Skeletal muscle cell (primary cell): ENCODE results near the gene CCDC85B.
A peak's percentile ranks its signal among the peaks of the same experiment; 100 is the strongest.

Experiments used
- DNase-seq: peaks from one replicate; pipeline ENCODE4 v3.0.0-alpha.2; 2010; ENCODE audit warnings: low read depth
- H3K4me3 ChIP-seq: 2 replicates; pipeline ENCODE4 v1.5.1; 2011; ENCODE audit warnings: low read depth, mild to moderate bottlenecking, control low read depth, low read length, moderate library complexity

CCDC85B gene

DNA sequence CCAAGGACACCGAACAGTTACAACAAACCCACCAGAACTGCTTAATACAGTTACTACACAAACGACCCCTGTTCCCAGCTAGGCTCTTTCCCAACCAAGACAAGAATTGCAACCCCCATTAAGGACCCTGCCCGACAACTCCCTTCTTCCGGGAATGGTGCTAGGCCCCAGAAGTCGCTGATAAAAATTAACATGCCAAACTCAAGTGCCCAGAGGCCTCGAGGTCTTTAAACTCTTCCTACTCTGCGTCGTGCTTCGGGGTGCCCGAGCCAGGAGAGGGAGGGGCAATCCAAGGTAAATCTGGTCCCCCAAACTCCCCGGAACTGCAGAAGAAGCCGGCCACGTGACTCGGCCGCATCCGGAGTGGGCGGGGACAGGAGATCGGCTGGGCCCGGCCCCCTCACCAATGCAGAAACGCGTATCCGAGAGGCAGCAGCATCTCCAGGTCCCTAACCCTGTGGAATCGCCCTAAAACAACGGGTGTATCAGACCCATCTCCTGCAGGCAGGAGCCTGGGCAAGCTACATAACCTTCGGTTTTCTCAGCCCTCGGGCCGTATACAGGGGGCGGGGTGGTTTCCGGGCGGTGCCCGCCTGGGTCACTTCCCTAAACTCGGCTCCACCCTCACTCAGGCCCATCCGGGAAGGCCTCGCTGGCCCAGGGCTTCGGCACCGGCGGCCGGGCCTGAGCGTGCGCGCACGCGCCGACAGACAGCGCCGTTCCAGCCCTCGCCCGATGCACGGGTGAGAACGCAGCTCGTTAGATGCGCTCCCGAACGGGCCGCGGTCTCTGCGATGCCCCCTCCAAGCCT is 33.6 kb upstream of the CCDC85B start:
- H3K4me3 ChIP-seq, result peak overlapping the region; percentile 97
- DNase-seq, result no peak

- peak overlapping the region; percentile 97 for H3K4me3 ChIP-seq
- no peak for DNase-seq
These were observed 33.0 kb upstream of the CCDC85B start for GRCh38 chr11:65857500-65857852.

- peak within 1 kb of the TSS; percentile 97 for H3K4me3 ChIP-seq
- peak; percentile 93 for DNase-seq
These were observed 32.4 kb upstream of the CCDC85B start, which contains the start of gene CFL1 for GRCh38 chr11:65857853-65858680. Gene CFL1 (minus strand): TSS chr11:65858180. CDS start chr11:65858099, 81 bp downstream.

GRCh38 chr11:65858681-65859087 is 31.8 kb upstream of the CCDC85B start:
- DNase-seq, result no peak
- peak overlapping the region; percentile 97 for H3K4me3 ChIP-seq

DNA sequence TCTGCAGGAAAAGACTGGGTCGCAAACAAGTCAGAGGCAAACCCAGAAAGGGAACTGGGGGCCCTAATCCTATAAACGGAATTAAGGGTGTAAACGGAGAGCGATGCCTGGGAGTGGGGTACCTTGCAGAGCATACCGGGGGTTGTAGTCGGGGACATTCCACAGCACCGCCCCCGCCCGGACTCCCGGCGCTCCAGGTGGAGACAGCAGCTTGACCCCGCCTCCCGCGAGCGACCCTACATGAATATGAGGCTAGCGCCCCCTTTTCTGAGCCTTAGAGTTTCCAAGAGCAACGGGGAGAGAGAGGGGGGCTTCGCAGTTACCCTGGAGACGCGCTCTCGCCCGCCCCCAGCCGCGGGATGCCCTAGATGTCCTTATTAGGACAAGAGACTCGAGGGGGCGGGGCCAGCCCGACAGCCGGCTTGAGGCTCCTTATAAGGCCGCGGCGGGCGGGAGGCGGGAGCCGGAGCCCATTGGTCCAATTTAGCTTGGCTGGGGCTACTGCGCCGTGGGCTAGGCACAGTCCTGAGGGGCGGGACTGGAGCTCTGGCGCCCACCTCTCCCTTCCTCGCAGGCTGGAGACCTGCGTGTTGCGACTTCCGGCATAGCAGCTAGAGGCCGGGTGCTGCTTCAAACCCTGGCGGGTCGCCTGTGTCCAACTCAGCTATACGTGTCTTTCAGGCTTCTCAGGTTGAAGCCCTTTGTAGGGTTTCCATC is 31.2 kb upstream of the CCDC85B start:
- peak; percentile 94 for DNase-seq
- peak overlapping the region; percentile 97 for H3K4me3 ChIP-seq

GRCh38 chr11:65859812-65860277 is 30.6 kb upstream of the CCDC85B start:
- peak overlapping the region; percentile 97 for H3K4me3 ChIP-seq
- DNase-seq, result no peak

DNA sequence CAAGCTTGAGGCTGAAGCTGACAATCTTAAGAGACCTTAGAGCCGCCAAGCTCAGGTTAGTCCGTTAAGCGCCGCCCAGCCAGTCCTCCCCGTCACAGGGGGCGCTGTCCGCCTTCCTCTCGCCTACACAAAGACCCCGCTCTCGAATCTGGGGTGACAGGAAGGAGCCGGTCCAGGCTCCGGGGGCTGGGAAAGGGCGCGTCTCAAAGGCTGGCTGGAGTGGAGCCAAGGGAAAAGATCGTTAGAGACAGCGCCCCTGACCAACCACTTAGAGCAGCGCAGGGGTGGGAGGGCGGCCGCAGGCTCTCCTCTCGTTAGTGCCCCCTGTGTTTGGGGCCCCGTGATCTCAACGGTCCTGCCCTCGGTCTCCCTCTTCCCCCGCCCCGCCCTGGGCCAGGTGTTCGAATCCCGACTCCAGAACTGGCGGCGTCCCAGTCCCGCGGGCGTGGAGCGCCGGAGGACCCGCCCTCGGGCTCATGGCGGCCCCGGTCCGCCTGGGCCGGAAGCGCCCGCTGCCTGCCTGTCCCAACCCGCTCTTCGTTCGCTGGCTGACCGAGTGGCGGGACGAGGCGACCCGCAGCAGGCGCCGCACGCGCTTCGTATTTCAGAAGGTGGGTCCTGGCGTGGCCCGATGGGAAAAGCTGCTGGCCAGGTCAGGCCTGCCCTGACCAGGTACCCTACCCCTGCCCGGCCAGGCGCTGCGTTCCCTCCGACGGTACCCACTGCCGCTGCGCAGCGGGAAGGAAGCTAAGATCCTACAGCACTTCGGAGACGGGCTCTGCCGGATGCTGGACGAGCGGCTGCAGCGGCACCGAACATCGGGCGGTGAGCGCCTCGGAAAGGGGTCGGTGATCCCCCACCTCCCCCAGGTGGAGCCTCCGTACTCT is 30.0 kb upstream of the CCDC85B start, which contains the start of gene MUS81:
Gene MUS81, plus strand, starts transcription at position 156 of the 887 bp plus-strand sequence. Its CDS starts 321 bp downstream, at position 477.
- DNase-seq, result peak; percentile 95
- peak within 1 kb of the TSS; percentile 97 for H3K4me3 ChIP-seq

- peak overlapping the region; percentile 97 for H3K4me3 ChIP-seq
- no peak for DNase-seq
These were observed 29.3 kb upstream of the CCDC85B start for GRCh38 chr11:65861165-65861505.

DNA sequence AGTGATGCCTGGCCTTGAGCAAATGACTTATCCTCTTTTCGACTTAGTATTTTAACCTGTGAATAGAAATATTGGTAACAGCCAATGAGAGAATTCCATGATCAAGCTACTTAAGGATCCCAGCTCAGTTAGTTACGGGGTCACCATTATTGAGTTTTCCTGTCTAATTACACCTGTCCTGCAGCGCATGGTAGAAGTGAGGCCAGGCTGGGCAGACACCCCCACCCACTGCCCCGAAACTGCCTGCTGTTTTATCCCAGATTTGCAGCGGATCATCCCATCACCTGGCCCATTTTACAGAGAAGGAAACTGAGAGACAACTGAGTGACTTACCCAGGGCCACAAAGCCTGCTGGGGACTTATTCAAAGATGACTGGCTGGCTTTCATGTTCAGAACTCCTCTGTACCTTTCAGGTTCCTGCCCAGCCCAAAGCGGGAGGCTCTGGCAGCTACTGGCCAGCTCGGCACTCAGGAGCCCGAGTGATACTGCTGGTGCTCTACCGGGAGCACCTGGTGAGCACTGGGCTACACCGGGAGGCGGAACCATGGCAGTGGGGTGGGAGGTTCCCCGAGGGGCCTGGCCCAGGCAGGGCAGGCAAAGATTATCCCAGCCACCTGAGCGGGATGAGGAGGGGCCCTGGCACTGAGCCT is 28.8 kb upstream of the CCDC85B start:
- peak overlapping the region; percentile 97 for H3K4me3 ChIP-seq
- DNase-seq, result no peak

GRCh38 chr11:65862191-65862735 is 28.2 kb upstream of the CCDC85B start:
- no peak overlapping the region for H3K4me3 ChIP-seq
- DNase-seq, result no peak

GRCh38 chr11:65862941-65863888 is 27.3 kb upstream of the CCDC85B start:
- H3K4me3 ChIP-seq, result no peak overlapping the region
- no peak for DNase-seq

DNA sequence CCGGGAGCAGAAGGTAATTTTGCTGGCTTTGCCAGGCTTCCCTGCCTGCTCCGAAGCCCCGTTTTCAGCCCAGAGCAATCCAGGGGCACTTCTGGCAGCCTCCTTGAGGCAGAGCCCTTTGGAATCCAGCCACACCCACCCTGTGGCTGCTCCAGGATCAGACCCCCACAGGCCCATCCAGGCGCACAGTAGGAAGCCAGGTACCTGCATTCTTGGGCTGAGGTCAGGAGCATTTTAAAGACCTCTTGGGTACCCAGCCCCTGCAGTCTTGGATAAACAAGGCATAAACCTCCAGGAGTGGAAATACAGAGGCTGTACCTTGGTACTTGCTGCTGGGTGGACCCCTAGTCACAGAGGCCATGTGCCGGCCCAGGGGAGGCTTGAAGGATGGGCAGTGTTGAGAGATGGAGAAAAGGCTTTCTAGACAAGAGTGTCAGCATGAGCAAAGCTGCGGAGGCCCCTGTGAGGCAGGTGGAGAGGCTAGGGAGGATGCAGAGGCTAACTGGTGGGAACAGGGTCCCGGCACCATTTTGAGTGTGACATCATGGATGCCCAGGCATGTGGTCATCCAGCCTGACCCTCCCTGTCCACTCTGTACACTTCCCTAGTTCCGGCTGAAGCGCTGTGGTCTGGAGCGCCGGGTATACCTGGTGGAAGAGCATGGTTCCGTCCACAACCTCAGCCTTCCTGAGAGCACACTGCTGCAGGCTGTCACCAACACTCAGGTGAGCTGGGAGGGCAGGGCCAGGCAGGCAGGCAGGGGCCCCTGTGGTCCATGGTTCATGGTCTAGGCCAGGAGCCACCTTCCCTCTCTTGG is 26.4 kb upstream of the CCDC85B start:
- no peak overlapping the region for H3K4me3 ChIP-seq
- DNase-seq, result no peak

DNA sequence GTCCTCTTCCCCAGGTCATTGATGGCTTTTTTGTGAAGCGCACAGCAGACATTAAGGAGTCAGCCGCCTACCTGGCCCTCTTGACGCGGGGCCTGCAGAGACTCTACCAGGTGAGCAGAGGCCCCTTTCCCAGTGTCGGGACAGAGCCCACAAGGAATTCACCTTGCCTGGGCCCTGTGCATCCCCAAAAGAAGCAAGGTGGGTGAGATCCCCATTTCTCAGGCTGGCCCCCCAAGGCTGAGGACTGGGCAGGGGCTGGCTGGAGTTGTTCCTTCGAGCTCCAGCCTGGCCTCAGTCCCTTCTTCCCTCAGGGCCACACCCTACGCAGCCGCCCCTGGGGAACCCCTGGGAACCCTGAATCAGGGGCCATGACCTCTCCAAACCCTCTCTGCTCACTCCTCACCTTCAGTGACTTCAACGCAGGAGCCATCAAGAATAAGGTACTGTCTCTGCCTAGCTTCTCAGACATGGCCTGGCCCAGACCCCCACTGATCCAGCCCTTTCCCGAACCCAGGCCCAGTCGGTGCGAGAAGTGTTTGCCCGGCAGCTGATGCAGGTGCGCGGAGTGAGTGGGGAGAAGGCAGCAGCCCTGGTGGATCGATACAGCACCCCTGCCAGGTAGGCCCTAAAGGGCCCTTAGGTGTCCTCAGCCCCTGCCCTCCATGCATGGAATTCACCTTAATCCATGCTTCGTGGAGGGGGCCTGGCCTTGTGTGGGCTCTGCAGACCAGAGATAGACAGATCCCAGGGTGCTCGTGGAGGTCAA is 25.6 kb upstream of the CCDC85B start:
- H3K4me3 ChIP-seq, result no peak overlapping the region
- DNase-seq, result no peak

GRCh38 chr11:65865550-65866172 is 24.8 kb upstream of the CCDC85B start:
- DNase-seq, result no peak
- no peak overlapping the region for H3K4me3 ChIP-seq
